Measurements from ENCODE around the gene ZNF646.

Gene ZNF646

GRCh38 chr16:31031276-31031675 is 42.9 kb upstream of the ZNF646 start:
- Histone ChIP-seq H3K18ac (ENCODE audit: low read length) (no peak overlapping the region), H2BK5ac (ENCODE audit: low read length) (no peak overlapping the region), H3K36me3 (replicated peaks in 1 of 2; ENCODE audit: control insufficient read depth in 2 of 2, insufficient read depth in 2 of 2, low read length in 2 of 2) (no peaks in the 10 kb centered on the region), H3K27ac (replicated peaks; ENCODE audit: low read length) (no peak overlapping the region), H2BK120ac (ENCODE audit: low read depth, low read length) (no peak overlapping the region), H3K4me1 (ENCODE audit: control insufficient read depth in 2 of 2, insufficient read depth in 1 of 2, low read depth in 1 of 2, low read length in 2 of 2) (peaks cover 1 to 9% of the 10 kb centered on the region in 2 donors), H3K9me3 (replicated peaks in 1 of 2; ENCODE audit: control insufficient read depth in 2 of 2, insufficient read depth in 1 of 2, low read depth in 1 of 2, low read length in 2 of 2) (no peaks in the 10 kb centered on the region), H3K4me3 (ENCODE audit: low read length in 2 of 2) (no peak overlapping the region), H3K23ac (ENCODE audit: low read depth, low read length, poor library complexity) (no peak overlapping the region), H3K14ac (ENCODE audit: low read length) (no peak overlapping the region), H2AK5ac (ENCODE audit: low read depth, low read length) (no peak overlapping the region), H3K79me1 (ENCODE audit: low read depth, low read length) (peaks cover 2% of the 10 kb centered on the region), H3K9ac (ENCODE audit: low read depth, low read length, poor library complexity) (no peak overlapping the region), H2AFZ (ENCODE audit: low read length) (no peak overlapping the region), H4K8ac (ENCODE audit: low read depth, low read length) (no peak overlapping the region), H3K27me3 (ENCODE audit: control insufficient read depth in 3 of 3, insufficient read depth in 3 of 3, low read depth in 1 of 3, low read length in 3 of 3) (no peaks in the 10 kb centered on the region), H2BK15ac (ENCODE audit: low read length) (no peak overlapping the region), H4K91ac (ENCODE audit: low read depth, low read length, poor library complexity) (no peak overlapping the region), H2BK12ac (ENCODE audit: low read length) (no peak overlapping the region), H3K4me2 (ENCODE audit: insufficient read depth, low read length, poor library complexity, severe bottlenecking) (no peak overlapping the region), H3K4ac (ENCODE audit: low read length) (no peak overlapping the region)
- no CpG with 5 or more reads among the region's 4 CpGs for WGBS, 2 donors (ENCODE audit: extremely low coverage in 2 of 2, insufficient read length in 2 of 2, insufficient replicate concordance in 1 of 2)
- DNase-seq (ENCODE audit: low spot score): no peak

- Histone ChIP-seq H3K36me3 (replicated peaks in 1 of 2; ENCODE audit: control insufficient read depth in 2 of 2, insufficient read depth in 2 of 2, low read length in 2 of 2) (peaks cover 0 to 3% of the 10 kb centered on the region in 2 donors), H2BK15ac (ENCODE audit: low read length) (peak within 1 kb of the TSS; percentile 32), H3K9me3 (replicated peaks in 1 of 2; ENCODE audit: control insufficient read depth in 2 of 2, insufficient read depth in 1 of 2, low read depth in 1 of 2, low read length in 2 of 2) (no peaks in the 10 kb centered on the region), H3K27me3 (ENCODE audit: control insufficient read depth in 3 of 3, insufficient read depth in 3 of 3, low read depth in 1 of 3, low read length in 3 of 3) (no peaks in the 10 kb centered on the region), H2BK5ac (ENCODE audit: low read length) (peak within 1 kb of the TSS; percentile 96), H4K8ac (ENCODE audit: low read depth, low read length) (no peak within 1 kb of the TSS), H4K91ac (ENCODE audit: low read depth, low read length, poor library complexity) (no peak within 1 kb of the TSS), H3K4me1 (ENCODE audit: control insufficient read depth in 2 of 2, insufficient read depth in 1 of 2, low read depth in 1 of 2, low read length in 2 of 2) (peaks cover 1 to 9% of the 10 kb centered on the region in 2 donors), H3K9ac (ENCODE audit: low read depth, low read length, poor library complexity) (peak within 1 kb of the TSS; percentile 91), H2BK12ac (ENCODE audit: low read length) (no peak within 1 kb of the TSS), H3K27ac (replicated peaks; ENCODE audit: low read length) (peak within 1 kb of the TSS; percentile 52), H2AFZ (ENCODE audit: low read length) (peak within 1 kb of the TSS; percentile 96), H3K79me1 (ENCODE audit: low read depth, low read length) (peaks cover 2% of the 10 kb centered on the region), H3K4me3 (ENCODE audit: low read length in 2 of 2) (peak within 1 kb of the TSS; percentile 84 to 92), H2BK120ac (ENCODE audit: low read depth, low read length) (no peak within 1 kb of the TSS), H3K14ac (ENCODE audit: low read length) (peak within 1 kb of the TSS; percentile 67), H3K4me2 (ENCODE audit: insufficient read depth, low read length, poor library complexity, severe bottlenecking) (peak within 1 kb of the TSS; percentile 100), H3K23ac (ENCODE audit: low read depth, low read length, poor library complexity) (peak within 1 kb of the TSS; percentile 12), H2AK5ac (ENCODE audit: low read depth, low read length) (peak within 1 kb of the TSS; percentile 76), H3K4ac (ENCODE audit: low read length) (no peak within 1 kb of the TSS), H3K18ac (ENCODE audit: low read length) (peak within 1 kb of the TSS; percentile 94)
- DNase-seq (ENCODE audit: low spot score): peak; percentile 96
- no CpG with 5 or more reads among the region's 75 CpGs for WGBS, 2 donors (ENCODE audit: extremely low coverage in 2 of 2, insufficient read length in 2 of 2, insufficient replicate concordance in 1 of 2)
Observed at GRCh38 chr16:31032736-31033708, 41.2 kb upstream of the ZNF646 start, which contains the start of gene STX4. STX4 (plus strand) TSS chr16:31033558; CDS start chr16:31033806, 248 bp downstream.

GRCh38 chr16:31033709-31034492 is 40.3 kb upstream of the ZNF646 start:
- Histone ChIP-seq H4K8ac (ENCODE audit: low read depth, low read length) (no peak overlapping the region), H3K9me3 (replicated peaks in 1 of 2; ENCODE audit: control insufficient read depth in 2 of 2, insufficient read depth in 1 of 2, low read depth in 1 of 2, low read length in 2 of 2) (no peaks in the 10 kb centered on the region), H2AK5ac (ENCODE audit: low read depth, low read length) (peak overlapping the region; percentile 76), H3K27ac (replicated peaks; ENCODE audit: low read length) (peak overlapping the region; percentile 20), H3K4me1 (ENCODE audit: control insufficient read depth in 2 of 2, insufficient read depth in 1 of 2, low read depth in 1 of 2, low read length in 2 of 2) (peaks cover 1 to 9% of the 10 kb centered on the region in 2 donors), H3K4me2 (ENCODE audit: insufficient read depth, low read length, poor library complexity, severe bottlenecking) (peak overlapping the region; percentile 100), H3K23ac (ENCODE audit: low read depth, low read length, poor library complexity) (no peak overlapping the region), H2BK5ac (ENCODE audit: low read length) (peak overlapping the region; percentile 96), H4K91ac (ENCODE audit: low read depth, low read length, poor library complexity) (no peak overlapping the region), H3K4me3 (ENCODE audit: low read length in 2 of 2) (peak overlapping the region; percentile 84 to 92), H3K14ac (ENCODE audit: low read length) (peak overlapping the region; percentile 67), H3K36me3 (replicated peaks in 1 of 2; ENCODE audit: control insufficient read depth in 2 of 2, insufficient read depth in 2 of 2, low read length in 2 of 2) (peaks cover 0 to 4% of the 10 kb centered on the region in 2 donors), H3K18ac (ENCODE audit: low read length) (peak overlapping the region; percentile 21), H3K27me3 (ENCODE audit: control insufficient read depth in 3 of 3, insufficient read depth in 3 of 3, low read depth in 1 of 3, low read length in 3 of 3) (no peaks in the 10 kb centered on the region), H2BK120ac (ENCODE audit: low read depth, low read length) (no peak overlapping the region), H2BK15ac (ENCODE audit: low read length) (peak overlapping the region; percentile 32), H3K9ac (ENCODE audit: low read depth, low read length, poor library complexity) (peak overlapping the region; percentile 91), H2BK12ac (ENCODE audit: low read length) (no peak overlapping the region), H2AFZ (ENCODE audit: low read length) (peak overlapping the region; percentile 96), H3K79me1 (ENCODE audit: low read depth, low read length) (peaks cover 2% of the 10 kb centered on the region), H3K4ac (ENCODE audit: low read length) (no peak overlapping the region)
- DNase-seq (ENCODE audit: low spot score): peak; percentile 77
- WGBS, 2 donors (ENCODE audit: extremely low coverage in 2 of 2, insufficient read length in 2 of 2, insufficient replicate concordance in 1 of 2): no CpG with 5 or more reads among the region's 47 CpGs
